Erythroblast (primary cell): ENCODE measurements around the gene DHX32.

Experiments
- DNase-seq, 2 experiments: peaks; one replicate each; lab custom pipeline; 2025; lab: John Stamatoyannopoulos, UW
- GATA1 ChIP-seq: IDR thresholded peaks from 2 replicates; pipeline ENCODE4 v1.6.1; 2011; ENCODE audit warnings: low read depth, mild to moderate bottlenecking, control low read depth, low read length, moderate library complexity
- POLR2A ChIP-seq: IDR thresholded peaks from 2 replicates; pipeline ENCODE4 v1.6.1; 2011; ENCODE audit warnings: mild to moderate bottlenecking, low read length

The DHX32 gene

GRCh38 chr10:125865120-125865519, 16.0 kb downstream of the DHX32 start:
- TF ChIP-seq POLR2A (no peak), GATA1 (no peak)
- no peak for DNase-seq

- TF ChIP-seq POLR2A = no peak
- TF ChIP-seq GATA1 = no peak
- DNase-seq = no peak
These were observed 21.8 kb downstream of the DHX32 start for GRCh38 chr10:125859128-125859817.

DNA sequence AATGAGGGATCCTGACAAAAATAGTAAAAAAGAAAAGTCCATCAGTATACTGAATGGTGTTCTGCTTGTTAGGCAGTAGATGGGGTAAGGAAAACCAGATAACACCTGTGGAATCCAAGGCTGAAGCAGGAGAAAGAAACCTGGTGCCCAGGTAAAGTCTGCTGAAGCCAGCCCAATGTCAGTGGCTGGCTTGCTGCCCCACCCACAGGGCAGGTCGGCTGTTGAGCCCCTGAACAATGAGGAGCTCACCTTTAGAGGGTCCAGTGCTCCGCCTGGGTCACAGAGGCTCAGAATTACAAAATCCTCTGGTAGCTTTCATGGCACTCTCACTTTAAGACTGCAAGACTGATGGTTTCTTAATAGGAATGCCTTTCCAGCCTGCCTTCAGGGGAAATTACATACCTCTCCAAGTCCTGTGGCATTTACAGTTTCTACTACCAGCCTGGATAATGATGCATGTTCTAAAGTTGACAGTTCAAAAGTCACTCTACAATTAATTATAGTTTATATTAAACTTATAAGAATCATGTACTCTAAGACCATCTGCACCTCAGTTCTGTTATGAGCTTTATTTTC, 23.8 kb downstream of the DHX32 start:
- TF ChIP-seq GATA1 = no peak
- no peak for TF ChIP-seq POLR2A
- DNase-seq = no peak

DNA sequence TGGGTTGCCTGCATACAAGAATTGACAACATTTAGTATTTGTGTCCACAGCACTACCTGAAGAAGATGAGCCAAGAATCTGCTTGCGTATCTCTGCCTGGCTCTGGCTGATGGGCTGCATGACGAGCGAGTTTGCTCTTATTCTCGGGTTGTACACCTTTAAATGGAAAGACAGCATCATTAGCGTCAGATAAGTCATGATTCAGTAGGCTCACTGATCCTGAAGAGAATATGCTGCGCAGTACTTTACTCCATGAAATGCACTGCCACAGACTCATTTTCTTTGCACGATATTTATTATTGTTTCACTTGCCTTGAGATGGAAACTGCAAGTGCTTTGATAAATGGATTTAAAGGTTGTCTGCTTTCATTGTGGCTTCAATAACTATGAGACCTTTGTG, 28.6 kb downstream of the DHX32 start:
- no peak for DNase-seq
- TF ChIP-seq POLR2A (no peak), GATA1 (no peak)

DNA sequence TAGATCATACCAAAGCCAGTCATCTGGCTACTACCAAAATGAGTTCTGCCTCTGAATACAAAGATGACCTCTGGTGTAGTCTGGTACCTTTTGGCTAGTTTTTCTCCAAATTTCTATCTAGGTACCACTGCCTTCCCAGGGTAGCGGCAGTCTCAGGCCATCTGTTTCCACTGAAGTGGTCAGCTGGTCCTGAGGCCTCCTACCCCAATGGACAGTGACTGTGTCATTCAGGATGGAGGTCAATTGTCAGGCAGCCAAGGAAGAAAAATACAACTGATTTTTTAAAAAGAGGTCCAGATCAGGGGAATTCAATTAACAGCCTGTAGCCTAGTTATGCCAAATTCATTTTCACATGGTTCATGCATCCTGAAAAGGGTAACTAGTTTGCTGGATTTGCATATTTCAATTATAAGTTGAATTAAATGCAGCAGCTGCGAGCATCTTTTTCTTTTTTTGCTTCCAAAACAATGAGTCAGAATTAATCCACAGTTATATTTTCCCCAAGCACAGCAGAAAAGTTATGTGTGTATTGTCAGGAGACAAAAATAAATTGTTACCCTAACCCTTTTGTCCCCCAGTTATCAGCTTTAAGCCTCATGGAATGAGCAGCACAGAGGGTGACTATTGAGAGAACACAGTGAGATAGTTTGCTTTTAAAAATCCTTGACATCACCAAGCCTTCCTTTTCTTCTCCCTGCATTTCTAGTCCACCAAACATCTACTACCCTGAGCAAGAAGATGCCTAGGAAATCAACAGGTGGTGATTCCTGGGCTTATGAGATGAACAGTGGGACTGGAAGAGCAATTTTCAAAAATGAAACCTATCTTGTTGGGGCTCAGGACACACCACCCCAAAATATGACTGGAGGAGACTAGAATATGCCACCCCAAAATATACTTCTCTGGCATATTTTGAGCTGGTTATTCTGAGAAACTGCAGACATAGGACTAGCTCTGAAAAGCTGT, 30.0 kb downstream of the DHX32 start:
- DNase-seq = no peak
- TF ChIP-seq POLR2A = no peak

- TF ChIP-seq GATA1 (no peak), POLR2A (no peak)
These were observed 31.6 kb downstream of the DHX32 start for GRCh38 chr10:125849448-125849847.

DNA sequence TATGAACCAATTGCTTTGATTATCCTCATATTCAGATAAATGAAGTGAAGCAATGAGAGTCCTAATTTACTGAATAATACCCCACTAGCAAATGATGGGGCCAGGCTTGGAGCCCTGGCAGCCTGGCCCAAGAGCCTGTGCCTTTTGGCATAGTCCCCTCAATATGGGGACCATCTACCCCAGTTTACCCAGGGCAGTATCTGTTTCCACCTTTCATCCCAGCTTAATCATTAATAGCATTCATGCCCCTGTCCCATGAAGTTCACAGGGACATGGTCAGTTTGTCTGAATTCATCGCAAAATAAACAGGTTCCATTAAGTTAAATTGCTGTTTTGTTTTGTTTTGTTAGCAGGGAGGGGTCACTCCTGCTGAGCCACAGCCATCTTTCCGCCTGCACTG, 32.2 kb downstream of the DHX32 start:
- no peak for TF ChIP-seq GATA1
- TF ChIP-seq POLR2A = no peak

More at GRCh38 chr10:125849448-125849847, 31.6 kb downstream of the DHX32 start:
- no peak for DNase-seq

DNA sequence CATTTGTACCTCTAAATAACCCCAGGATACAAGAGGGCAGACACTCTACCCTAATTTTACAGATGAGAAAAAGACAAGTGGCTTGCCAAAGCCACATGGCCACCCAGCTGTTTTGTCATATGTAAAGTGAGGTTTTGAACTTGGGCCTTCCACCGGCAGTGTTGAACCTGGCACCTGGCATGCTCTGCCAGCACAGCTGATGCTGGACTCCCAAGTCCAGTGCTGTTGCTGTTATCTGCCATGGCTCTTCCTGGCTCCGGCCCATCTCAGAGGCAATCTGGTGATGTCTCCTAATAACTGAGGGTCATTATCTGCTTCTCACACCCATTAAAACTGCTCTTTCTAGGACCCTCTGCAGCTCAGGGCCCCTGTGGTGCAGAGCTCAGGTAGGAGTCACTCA, 32.7 kb downstream of the DHX32 start:
- DNase-seq = no peak
- no peak for TF ChIP-seq GATA1
- no peak for TF ChIP-seq POLR2A

More for the DNA sequence above, 32.2 kb downstream of the DHX32 start:
- no peak for DNase-seq

GRCh38 chr10:125846894-125847293, 34.2 kb downstream of the DHX32 start:
- TF ChIP-seq POLR2A (no peak), GATA1 (no peak)

GRCh38 chr10:125845617-125846016, 35.5 kb downstream of the DHX32 start:
- TF ChIP-seq GATA1 = no peak
- TF ChIP-seq POLR2A = no peak
- no peak for DNase-seq

More at GRCh38 chr10:125846894-125847293, 34.2 kb downstream of the DHX32 start:
- no peak for DNase-seq

DNA sequence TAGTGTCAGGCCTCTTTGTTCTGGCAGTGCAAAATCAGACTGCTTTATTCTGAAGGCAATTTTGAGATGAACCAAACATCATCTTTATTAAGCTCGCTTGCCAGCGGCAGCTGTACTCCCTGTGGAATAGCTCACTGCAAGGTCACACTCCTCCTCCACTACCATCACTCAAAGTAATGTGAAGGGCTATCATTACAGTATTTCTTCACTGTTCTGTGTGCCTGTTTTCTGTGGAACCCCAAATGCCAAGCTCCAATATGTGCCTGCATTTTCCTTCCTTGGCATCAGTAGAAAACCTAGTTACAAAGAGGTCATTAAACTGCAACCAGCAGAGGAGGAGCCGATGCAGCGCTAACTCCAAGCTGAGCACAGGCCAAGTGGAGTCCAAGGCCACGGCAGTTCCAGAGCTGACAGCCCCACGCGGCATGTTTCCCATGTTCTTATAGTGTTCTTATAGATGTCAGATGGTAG, 36.3 kb downstream of the DHX32 start:
- DNase-seq = no peak
- TF ChIP-seq POLR2A (no peak), GATA1 (no peak)

DNA sequence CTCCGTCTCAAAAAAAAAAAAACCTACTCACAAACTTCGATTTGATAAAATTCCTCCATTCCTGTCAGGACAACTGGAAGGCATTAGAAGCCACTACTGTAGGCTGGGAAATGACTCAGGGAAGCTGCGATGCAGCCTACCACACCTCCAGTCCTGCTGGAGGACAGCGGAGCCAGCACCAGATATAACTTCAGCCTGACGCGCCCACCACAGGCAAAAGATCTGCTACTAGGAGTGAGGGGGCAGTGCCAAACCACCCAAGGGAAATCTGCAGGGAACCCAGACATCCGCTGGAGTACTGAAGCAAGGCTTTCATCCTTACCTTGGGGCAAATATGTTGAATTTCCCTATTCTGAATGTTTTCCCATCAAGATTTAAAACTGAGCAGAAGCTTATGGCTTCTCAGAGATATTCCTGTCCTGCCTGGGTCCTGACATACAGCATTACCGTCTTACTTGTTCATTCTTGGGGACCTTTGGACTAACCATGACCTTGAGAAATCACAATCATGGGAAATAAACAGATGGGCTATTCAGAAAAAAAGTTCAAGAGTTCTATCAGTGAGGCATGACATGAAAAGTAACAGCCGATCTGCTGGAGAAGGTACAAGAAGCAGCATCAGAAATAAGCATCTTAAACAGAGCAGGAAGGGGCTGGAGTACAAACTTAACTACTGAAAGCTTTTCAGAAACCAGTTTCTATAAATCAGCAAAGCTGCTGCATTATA, 37.3 kb downstream of the DHX32 start:
- TF ChIP-seq GATA1 = no peak
- TF ChIP-seq POLR2A = no peak

GRCh38 chr10:125840955-125841354, 40.1 kb downstream of the DHX32 start:
- DNase-seq = peak in 1 of 2 experiments; percentile 25
- TF ChIP-seq POLR2A (no peak), GATA1 (no peak)

More for the DNA sequence above, 37.3 kb downstream of the DHX32 start:
- DNase-seq = no peak
